SK-N-SH (cell line): ENCODE results near the gene KCNJ9. TPM values are rescaled to one million over a fixed set of nuclear protein-coding genes. Genes with fewer than 3 reads are reported as not detected.

Experiments used
- CTCF ChIA-PET: fragments of 300-600, 350-600 bp; formaldehyde crosslinking; extraction: SDS; loops from one replicate; lab custom pipeline; 2021; lab: Yijun Ruan, JAX
- POLR2A ChIA-PET: fragments of 350-600 bp; sonication (Branson Sonifier 250); formaldehyde crosslinking; extraction: SDS; loops from one replicate; lab custom pipeline; 2020; ENCODE audit warnings: antibody characterized with exemption, inconsistent platforms; lab: Yijun Ruan, JAX
- DNase-seq: peaks from one replicate; pipeline ENCODE4 v3.0.0; 2012
- H2AFZ ChIP-seq: fragments of 200-600 bp; sonication (generic); 2 replicates; pipeline ENCODE4 v1.8.1; 2016; ENCODE audit warnings: antibody characterized with exemption, mild to moderate bottlenecking, low read depth
- H3F3A ChIP-seq: fragments of 200-600 bp; sonication (generic); replicated peaks from 2 replicates; pipeline ENCODE3; 2016; ENCODE audit warnings: antibody characterized with exemption, mild to moderate bottlenecking; ENCODE audit not compliant: insufficient read depth
- H3K27ac ChIP-seq, 2 experiments: fragments of 200-500 bp in 1 of 2; fragments of 200-600 bp in 1 of 2; sonication (Bioruptor generic) in 1 of 2; sonication (generic), shearing (Covaris generic) in 1 of 2; 2 replicates each; pipeline versions ENCODE4 v1.5.1 to v1.6.1; 2014 to 2016; ENCODE audit warnings: low read depth in 2 of 2, inconsistent platforms in 1 of 2, low read length in 1 of 2, mild to moderate bottlenecking in 1 of 2, mixed read lengths in 1 of 2
- H3K27me3 ChIP-seq: fragments of 200-600 bp; sonication (generic), shearing (Covaris generic); 2 replicates; pipeline ENCODE4 v1.6.1; 2016; ENCODE audit warnings: mixed run types; ENCODE audit not compliant: insufficient read depth
- H3K36me3 ChIP-seq, 2 experiments: fragments of 200-500 bp in 1 of 2; fragments of 200-600 bp in 1 of 2; sonication (Bioruptor generic) in 1 of 2; sonication (generic) in 1 of 2; replicated peaks in 1 of 2; 2 replicates each; pipeline versions ENCODE3 to v1.5.1; 2014 to 2016; ENCODE audit warnings: low read length in 1 of 2, mild to moderate bottlenecking in 1 of 2; ENCODE audit not compliant: insufficient read depth in 2 of 2, control insufficient read depth in 1 of 2
- H3K4me1 ChIP-seq, 2 experiments: fragments of 200-500 bp in 1 of 2; fragments of 200-600 bp in 1 of 2; sonication (Bioruptor generic) in 1 of 2; sonication (generic), shearing (Covaris generic) in 1 of 2; 2 replicates each; pipeline versions ENCODE4 v1.5.1 to v1.6.1; 2014 to 2016; ENCODE audit warnings: low read depth in 1 of 2, low read length in 1 of 2, mixed run types in 1 of 2; ENCODE audit not compliant: insufficient read depth in 2 of 2, control insufficient read depth in 1 of 2
- H3K4me2 ChIP-seq: fragments of 200-600 bp; sonication (generic), shearing (Covaris generic); 2 replicates; pipeline ENCODE4 v1.6.1; 2017; ENCODE audit warnings: mixed run types
- H3K4me3 ChIP-seq, 2 experiments: fragments of 200-500 bp in 1 of 2; fragments of 200-600 bp in 1 of 2; sonication (Bioruptor generic) in 1 of 2; sonication (generic), shearing (Covaris generic) in 1 of 2; 2 replicates each; pipeline versions ENCODE4 v1.5.1 to v1.8.1; 2014 to 2016; ENCODE audit warnings: low read depth in 2 of 2, inconsistent platforms in 1 of 2, low read length in 1 of 2, mild to moderate bottlenecking in 1 of 2, mixed read lengths in 1 of 2, moderate library complexity in 1 of 2
- H3K79me2 ChIP-seq: fragments of 200-600 bp; sonication (generic); 2 replicates; pipeline ENCODE4 v1.8.1; 2017; ENCODE audit warnings: mild to moderate bottlenecking; ENCODE audit not compliant: insufficient read depth
- H3K9ac ChIP-seq: fragments of 200-600 bp; sonication (generic); 2 replicates; pipeline ENCODE4 v1.6.1; 2017; ENCODE audit warnings: mixed run types
- H3K9me2 ChIP-seq: fragments of 200-600 bp; sonication (generic); 2 replicates; pipeline ENCODE4 v1.6.1; 2017; ENCODE audit warnings: mixed run types
- H3K9me3 ChIP-seq: fragments of 200-600 bp; sonication (generic); 2 replicates; pipeline ENCODE4 v1.6.1; 2017; ENCODE audit warnings: mixed run types, mild to moderate bottlenecking, moderate library complexity
- H4K20me1 ChIP-seq: fragments of 200-600 bp; sonication (generic); 2 replicates; pipeline ENCODE4 v1.6.1; 2017; ENCODE audit warnings: mild to moderate bottlenecking, mixed run types; ENCODE audit not compliant: insufficient read depth
- CHD2 ChIP-seq: fragments of 150-350 bp; IDR thresholded peaks from 2 replicates; pipeline ENCODE4 v1.6.1; 2018; ENCODE audit warnings: low read length; ENCODE audit not compliant: partially characterized antibody
- EP300 ChIP-seq, 2 experiments: IDR thresholded peaks; 2 replicates each; pipeline versions ENCODE4 v1.4.0 to v1.6.1; 2012; ENCODE audit warnings: borderline replicate concordance in 1 of 2, low read depth in 1 of 2, low read length in 1 of 2
- EZH2phosphoT487 ChIP-seq: fragments of 200-600 bp; sonication (generic); IDR thresholded peaks from 2 replicates; pipeline ENCODE4 v1.6.1; 2017; ENCODE audit warnings: low read depth, mixed run types, mild to moderate bottlenecking, antibody characterized with exemption, moderate library complexity, borderline replicate concordance
- GABPA ChIP-seq: IDR thresholded peaks from 2 replicates; pipeline ENCODE4 v1.4.0; 2012; ENCODE audit warnings: low read depth, mild to moderate bottlenecking
- JUND ChIP-seq: IDR thresholded peaks from 2 replicates; pipeline ENCODE4 v1.4.0; 2012
- NFIC ChIP-seq: IDR thresholded peaks from 2 replicates; pipeline ENCODE4 v1.4.0; 2012; ENCODE audit warnings: borderline replicate concordance
- RAD21 ChIP-seq: IDR thresholded peaks from 2 replicates; pipeline ENCODE4 v1.6.1; 2012; ENCODE audit warnings: mild to moderate bottlenecking, low read length
- RCOR1 ChIP-seq: fragments of 150-350 bp; IDR thresholded peaks from 2 replicates; pipeline ENCODE4 v1.6.1; 2017; ENCODE audit warnings: antibody characterized with exemption, low read length
- RXRA ChIP-seq: IDR thresholded peaks from 2 replicates; pipeline ENCODE4 v1.4.0; 2012; ENCODE audit warnings: low read depth, mild to moderate bottlenecking, borderline replicate concordance
- SIN3A ChIP-seq: IDR thresholded peaks from 2 replicates; pipeline ENCODE4 v1.6.1; 2012; ENCODE audit warnings: low read depth, mild to moderate bottlenecking, low read length, moderate library complexity, borderline replicate concordance
- SMC3 ChIP-seq: IDR thresholded peaks from 2 replicates; pipeline ENCODE4 v1.6.1; 2012; ENCODE audit warnings: low read depth, low read length, improper control_type of control experiment
- TAF1 ChIP-seq: IDR thresholded peaks from 2 replicates; pipeline ENCODE4 v1.6.1; 2012; ENCODE audit warnings: low read depth, mild to moderate bottlenecking, low read length, moderate library complexity, borderline replicate concordance
- WGBS: methylation state at CpG from one replicate; pipeline ENCODE4 v1.1.6; 2017; ENCODE audit warnings: low lambda C conversion rate; 5-methylcytosine and 5-hydroxymethylcytosine counted together
- polyA plus RNA-seq, 3 experiments: library from polyadenylated mRNA; depleted of rRNA; stranded (reverse); fragments of >200 nt; gene quantifications; 2 replicates each; pipeline ENCODE4 v1.2.3, GENCODE V29; 2012
- TF ChIP-seq, protein P1 (sequence below): fragments of 150-350 bp; IDR thresholded peaks from 2 replicates; pipeline ENCODE4 v1.6.1; 2017; ENCODE audit warnings: antibody characterized with exemption, low read length, low read depth, borderline replicate concordance
- TF ChIP-seq, protein P2 (sequence below): IDR thresholded peaks from 2 replicates; pipeline ENCODE4; 2012
- TF ChIP-seq, protein P3 (sequence below): IDR thresholded peaks from 2 replicates; pipeline ENCODE4 v1.6.1; 2012; ENCODE audit warnings: mild to moderate bottlenecking, low read depth, low read length, moderate library complexity
- TF ChIP-seq, protein P4 (sequence below): IDR thresholded peaks from 2 replicates; pipeline ENCODE4 v1.4.0; 2012; ENCODE audit warnings: low read depth, borderline replicate concordance
- TF ChIP-seq, protein P5 (sequence below): fragments of 200-600 bp; sonication (generic); IDR thresholded peaks from 2 replicates; pipeline ENCODE4 v1.6.1; 2017; ENCODE audit warnings: antibody characterized with exemption, mild to moderate bottlenecking, moderate library complexity
- TF ChIP-seq, protein P6 (sequence below): IDR thresholded peaks from 2 replicates; pipeline ENCODE4 v1.4.0; 2012; ENCODE audit warnings: low read depth, borderline replicate concordance

The KCNJ9 gene
- polyA plus RNA-seq, 1 of the 3 experiments (the other 2 are of a cell fraction), result 0.02 TPM

DNA sequence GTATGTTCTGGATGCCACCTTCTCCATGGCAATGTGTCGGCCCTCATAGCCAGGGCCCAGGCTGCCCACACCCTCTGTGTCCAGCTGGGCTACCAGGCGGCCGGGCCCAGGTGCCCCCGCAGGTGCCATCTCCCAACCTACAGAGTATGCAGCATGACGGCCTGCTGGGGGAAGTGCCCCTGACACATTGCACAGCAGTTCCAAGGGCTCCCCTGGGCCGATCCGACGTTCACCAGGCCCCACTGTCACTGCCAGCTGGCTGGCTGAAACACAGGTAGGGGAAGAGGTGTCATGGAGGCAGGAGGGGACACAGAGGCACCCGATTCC, 11.7 kb downstream of the KCNJ9 start:
- Histone ChIP-seq H3K9me2 (no peaks in the 10 kb centered on the region), H3K27ac (no peak overlapping the region), H3K9me3 (no peaks in the 10 kb centered on the region), H3K4me3 (no peak overlapping the region), H3K9ac (no peak overlapping the region), H3K27me3 (no peaks in the 10 kb centered on the region), H3K4me2 (no peak overlapping the region), H3K36me3 (peaks cover 0 to 9% of the 10 kb centered on the region in 2 experiments), H3K79me2 (no peaks in the 10 kb centered on the region), H2AFZ (no peak overlapping the region), H3F3A (no peaks in the 10 kb centered on the region), H3K4me1 (peaks cover 7 to 17% of the 10 kb centered on the region in 2 experiments; a peak in 1 of 4 replicates), H4K20me1 (no peaks in the 10 kb centered on the region)
- CTCF ChIA-PET, result interaction anchor here (1.1 to 8.4 kb wide), 5 partner anchors 8 to 159 kb away, joined by 3 to 132 read pairs (median 5); partner anchors contain the start of gene KCNJ9
- WGBS, result 93% methylated on average over 6 of the region's 9 CpGs
- POLR2A ChIA-PET, result no interaction called here
- TF ChIP-seq RAD21 (no peak), RXRA (no peak), EZH2phosphoT487 (no peak), SIN3A (no peak), SMC3 (no peak), JUND (no peak), GABPA (no peak), NFIC (no peak), CHD2 (no peak), EP300 (IDR thresholded peaks at IDR 0.05; ENCODE audit: borderline replicate concordance in 1 of 2, low read depth in 1 of 2, low read length in 1 of 2) (no peak), RCOR1 (no peak), TAF1 (no peak)
- TF ChIP-seq, protein P1, sequence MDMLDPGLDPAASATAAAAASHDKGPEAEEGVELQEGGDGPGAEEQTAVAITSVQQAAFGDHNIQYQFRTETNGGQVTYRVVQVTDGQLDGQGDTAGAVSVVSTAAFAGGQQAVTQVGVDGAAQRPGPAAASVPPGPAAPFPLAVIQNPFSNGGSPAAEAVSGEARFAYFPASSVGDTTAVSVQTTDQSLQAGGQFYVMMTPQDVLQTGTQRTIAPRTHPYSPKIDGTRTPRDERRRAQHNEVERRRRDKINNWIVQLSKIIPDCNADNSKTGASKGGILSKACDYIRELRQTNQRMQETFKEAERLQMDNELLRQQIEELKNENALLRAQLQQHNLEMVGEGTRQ, result no peak
- TF ChIP-seq, protein P2, sequence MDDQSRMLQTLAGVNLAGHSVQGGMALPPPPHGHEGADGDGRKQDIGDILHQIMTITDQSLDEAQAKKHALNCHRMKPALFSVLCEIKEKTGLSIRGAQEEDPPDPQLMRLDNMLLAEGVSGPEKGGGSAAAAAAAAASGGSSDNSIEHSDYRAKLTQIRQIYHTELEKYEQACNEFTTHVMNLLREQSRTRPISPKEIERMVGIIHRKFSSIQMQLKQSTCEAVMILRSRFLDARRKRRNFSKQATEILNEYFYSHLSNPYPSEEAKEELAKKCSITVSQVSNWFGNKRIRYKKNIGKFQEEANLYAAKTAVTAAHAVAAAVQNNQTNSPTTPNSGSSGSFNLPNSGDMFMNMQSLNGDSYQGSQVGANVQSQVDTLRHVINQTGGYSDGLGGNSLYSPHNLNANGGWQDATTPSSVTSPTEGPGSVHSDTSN, result no peak
- TF ChIP-seq, protein P3, sequence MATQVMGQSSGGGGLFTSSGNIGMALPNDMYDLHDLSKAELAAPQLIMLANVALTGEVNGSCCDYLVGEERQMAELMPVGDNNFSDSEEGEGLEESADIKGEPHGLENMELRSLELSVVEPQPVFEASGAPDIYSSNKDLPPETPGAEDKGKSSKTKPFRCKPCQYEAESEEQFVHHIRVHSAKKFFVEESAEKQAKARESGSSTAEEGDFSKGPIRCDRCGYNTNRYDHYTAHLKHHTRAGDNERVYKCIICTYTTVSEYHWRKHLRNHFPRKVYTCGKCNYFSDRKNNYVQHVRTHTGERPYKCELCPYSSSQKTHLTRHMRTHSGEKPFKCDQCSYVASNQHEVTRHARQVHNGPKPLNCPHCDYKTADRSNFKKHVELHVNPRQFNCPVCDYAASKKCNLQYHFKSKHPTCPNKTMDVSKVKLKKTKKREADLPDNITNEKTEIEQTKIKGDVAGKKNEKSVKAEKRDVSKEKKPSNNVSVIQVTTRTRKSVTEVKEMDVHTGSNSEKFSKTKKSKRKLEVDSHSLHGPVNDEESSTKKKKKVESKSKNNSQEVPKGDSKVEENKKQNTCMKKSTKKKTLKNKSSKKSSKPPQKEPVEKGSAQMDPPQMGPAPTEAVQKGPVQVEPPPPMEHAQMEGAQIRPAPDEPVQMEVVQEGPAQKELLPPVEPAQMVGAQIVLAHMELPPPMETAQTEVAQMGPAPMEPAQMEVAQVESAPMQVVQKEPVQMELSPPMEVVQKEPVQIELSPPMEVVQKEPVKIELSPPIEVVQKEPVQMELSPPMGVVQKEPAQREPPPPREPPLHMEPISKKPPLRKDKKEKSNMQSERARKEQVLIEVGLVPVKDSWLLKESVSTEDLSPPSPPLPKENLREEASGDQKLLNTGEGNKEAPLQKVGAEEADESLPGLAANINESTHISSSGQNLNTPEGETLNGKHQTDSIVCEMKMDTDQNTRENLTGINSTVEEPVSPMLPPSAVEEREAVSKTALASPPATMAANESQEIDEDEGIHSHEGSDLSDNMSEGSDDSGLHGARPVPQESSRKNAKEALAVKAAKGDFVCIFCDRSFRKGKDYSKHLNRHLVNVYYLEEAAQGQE, result no peak
- TF ChIP-seq, protein P4, sequence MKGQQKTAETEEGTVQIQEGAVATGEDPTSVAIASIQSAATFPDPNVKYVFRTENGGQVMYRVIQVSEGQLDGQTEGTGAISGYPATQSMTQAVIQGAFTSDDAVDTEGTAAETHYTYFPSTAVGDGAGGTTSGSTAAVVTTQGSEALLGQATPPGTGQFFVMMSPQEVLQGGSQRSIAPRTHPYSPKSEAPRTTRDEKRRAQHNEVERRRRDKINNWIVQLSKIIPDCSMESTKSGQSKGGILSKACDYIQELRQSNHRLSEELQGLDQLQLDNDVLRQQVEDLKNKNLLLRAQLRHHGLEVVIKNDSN, result no peak
- TF ChIP-seq, protein P5, sequence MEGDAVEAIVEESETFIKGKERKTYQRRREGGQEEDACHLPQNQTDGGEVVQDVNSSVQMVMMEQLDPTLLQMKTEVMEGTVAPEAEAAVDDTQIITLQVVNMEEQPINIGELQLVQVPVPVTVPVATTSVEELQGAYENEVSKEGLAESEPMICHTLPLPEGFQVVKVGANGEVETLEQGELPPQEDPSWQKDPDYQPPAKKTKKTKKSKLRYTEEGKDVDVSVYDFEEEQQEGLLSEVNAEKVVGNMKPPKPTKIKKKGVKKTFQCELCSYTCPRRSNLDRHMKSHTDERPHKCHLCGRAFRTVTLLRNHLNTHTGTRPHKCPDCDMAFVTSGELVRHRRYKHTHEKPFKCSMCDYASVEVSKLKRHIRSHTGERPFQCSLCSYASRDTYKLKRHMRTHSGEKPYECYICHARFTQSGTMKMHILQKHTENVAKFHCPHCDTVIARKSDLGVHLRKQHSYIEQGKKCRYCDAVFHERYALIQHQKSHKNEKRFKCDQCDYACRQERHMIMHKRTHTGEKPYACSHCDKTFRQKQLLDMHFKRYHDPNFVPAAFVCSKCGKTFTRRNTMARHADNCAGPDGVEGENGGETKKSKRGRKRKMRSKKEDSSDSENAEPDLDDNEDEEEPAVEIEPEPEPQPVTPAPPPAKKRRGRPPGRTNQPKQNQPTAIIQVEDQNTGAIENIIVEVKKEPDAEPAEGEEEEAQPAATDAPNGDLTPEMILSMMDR, result no peak
- TF ChIP-seq, protein P6, sequence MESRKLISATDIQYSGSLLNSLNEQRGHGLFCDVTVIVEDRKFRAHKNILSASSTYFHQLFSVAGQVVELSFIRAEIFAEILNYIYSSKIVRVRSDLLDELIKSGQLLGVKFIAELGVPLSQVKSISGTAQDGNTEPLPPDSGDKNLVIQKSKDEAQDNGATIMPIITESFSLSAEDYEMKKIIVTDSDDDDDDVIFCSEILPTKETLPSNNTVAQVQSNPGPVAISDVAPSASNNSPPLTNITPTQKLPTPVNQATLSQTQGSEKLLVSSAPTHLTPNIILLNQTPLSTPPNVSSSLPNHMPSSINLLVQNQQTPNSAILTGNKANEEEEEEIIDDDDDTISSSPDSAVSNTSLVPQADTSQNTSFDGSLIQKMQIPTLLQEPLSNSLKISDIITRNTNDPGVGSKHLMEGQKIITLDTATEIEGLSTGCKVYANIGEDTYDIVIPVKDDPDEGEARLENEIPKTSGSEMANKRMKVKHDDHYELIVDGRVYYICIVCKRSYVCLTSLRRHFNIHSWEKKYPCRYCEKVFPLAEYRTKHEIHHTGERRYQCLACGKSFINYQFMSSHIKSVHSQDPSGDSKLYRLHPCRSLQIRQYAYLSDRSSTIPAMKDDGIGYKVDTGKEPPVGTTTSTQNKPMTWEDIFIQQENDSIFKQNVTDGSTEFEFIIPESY, result no peak
- no peak for DNase-seq
